Heart left ventricle (tissue), 16 donors: Measurements from ENCODE around the gene SLC5A6. TPM values are rescaled to one million over a fixed set of nuclear protein-coding genes. Genes with fewer than 3 reads are reported as not detected.
A peak's percentile ranks its signal among the peaks of the same experiment; 100 is the strongest.

Experiments
- ATAC-seq, 4 donors: fragments of 200-7000 bp; cut with Tn5 transposase; one replicate each; pipeline ENCODE4 v1.9.1; 2020 to 2022; ENCODE audit warnings: moderate library complexity in 4 of 4, mild to moderate bottlenecking in 3 of 4, moderate number of reproducible peaks in 1 of 4
- DNase-seq, 5 donors: peaks; one replicate each; pipeline ENCODE4 v3.0.0-alpha.2; 2020
- H3K27ac ChIP-seq, 12 donors: fragments of 200-600 bp; sonication (generic) in 4 of 12; one replicate each; pipeline versions ENCODE4 v1.5.0 to v1.8.0; 2016 to 2022; ENCODE audit warnings: mild to moderate bottlenecking in 2 of 12
- H3K27me3 ChIP-seq, 9 donors: fragments of 200-600 bp; sonication (generic) in 2 of 9; one replicate each; pipeline versions ENCODE4 v1.5.1 to v1.8.0; 2016 to 2022; ENCODE audit warnings: mild to moderate bottlenecking in 3 of 9
- H3K36me3 ChIP-seq, 9 donors: fragments of 200-600 bp; sonication (generic) in 2 of 9; one replicate each; pipeline versions ENCODE4 v1.5.0 to v1.8.0; 2018 to 2022; ENCODE audit warnings: mild to moderate bottlenecking in 2 of 9
- H3K4me1 ChIP-seq, 12 donors: fragments of 200-600 bp; sonication (generic) in 4 of 12; one replicate each; pipeline versions ENCODE4 v1.5.0 to v1.8.0; 2016 to 2022; ENCODE audit warnings: mild to moderate bottlenecking in 3 of 12
- H3K4me3 ChIP-seq, 12 donors: fragments of 200-600 bp; sonication (generic) in 4 of 12; one replicate each; pipeline versions ENCODE4 v1.5.0 to v1.8.0; 2017 to 2022; ENCODE audit warnings: mild to moderate bottlenecking in 9 of 12, moderate library complexity in 4 of 12
- H3K9me3 ChIP-seq, 12 donors: fragments of 200-600 bp; sonication (generic) in 4 of 12; one replicate each; pipeline versions ENCODE4 v1.5.0 to v1.8.0; 2016 to 2022; ENCODE audit warnings: mild to moderate bottlenecking in 1 of 12
- CTCF ChIP-seq, 12 donors: fragments of 200-600 bp; sonication (generic) in 4 of 12; IDR thresholded peaks; one replicate each; pipeline versions ENCODE4 v1.5.0 to v1.8.0; 2018 to 2022; ENCODE audit warnings: antibody characterized with exemption in 12 of 12, mild to moderate bottlenecking in 5 of 12
- POLR2A ChIP-seq, 2 donors: fragments of 450-650 bp; IDR thresholded peaks; one replicate each; pipeline ENCODE4 v1.6.1; 2017; ENCODE audit warnings: antibody characterized with exemption in 2 of 2, mild to moderate bottlenecking in 2 of 2, moderate library complexity in 2 of 2
- WGBS, 4 donors: extraction: QIAGEN DNeasy Blood & Tissue Kit in 2 of 4; methylation state at CpG; one replicate each; pipeline versions ENCODE4 v1.1.5 to v1.1.7; 2013 to 2018; 5-methylcytosine and 5-hydroxymethylcytosine counted together
- intact Hi-C, 10 donors: fragments of 100-400 bp; cut with DNase I; formaldehyde crosslinking; loops; one replicate each; pipeline versions ENCODE4 v1.11.1 to v1.14.2; 2022
- polyA plus RNA-seq, 2 donors: library from polyadenylated mRNA; stranded (reverse); fragments of 200-250 nt; gene quantifications; one replicate each; pipeline ENCODE4 v1.2.3, GENCODE V29; 2013
- total RNA-seq, 9 donors: library from RNA; depleted of rRNA in 2 of 9; stranded (reverse); fragments of >200 nt in 2 of 9; fragmentation: NEBNext Ultra II Directional in 3 of 9; extraction: Animal tissue kit (Norgen Biotek cat#: 25700) in 3 of 9; gene quantifications; one replicate each; pipeline versions ENCODE4 v1.1.0 to v1.2.4, GENCODE V29; 2016 to 2023
- donor health status: ischemic (EF 13 %, LVEDD 7.1; RV severe dilation, severe dysfunction).
- donor health status: healthy with polysubstance abuse.
- donor health status: DM: no; HTN: yes; CAD: no.
- donor health status: DM: no; HTN: no; CAD: no.
- donor health status: ischemic (EF 25% LVEDD 6.9; RV normal size, moderate dysfunction).
- donor health status: ischemic (EF 25% LVEDD 5.7; RV mildly dilated, moderate dysfunction).
- donor health status: healthy.
- donor health status: DM: yes; HTN: yes; CAD: no.
- donor health status: ischemic (EF 35%, LVEDD 5.7; RV mildly dilated, moderate dysfunction).
- donor health status: nonischemic (EF 11% LVEDD 7.7; RV severe dilation, severe dysfunction).
- donor health status: DM: yes; HTN: yes; CAD: no.
- donor health status: PGD.
- donor health status: ischemic (EF 29% LVEDD 5.4; RV normal size, mild dysfunction).
- donor health status: nonischemic (EF 23%, LVEDD 6.1; RV moderate dilation, normal function).

The SLC5A6 gene
- total and polyA plus RNA-seq, 11 donors, result 6.3 to 37.7 (median 10.3) TPM

GRCh38 chr2:27221166-27221565 is 9.1 kb upstream of the SLC5A6 start:
- intact Hi-C loops, result no loop called here
- WGBS, 4 donors, result 78 to 93% (median 86%) methylated on average over 3 of the region's 3 CpGs
- H3K36me3 ChIP-seq, result peaks cover 0 to 72% (median 61%) of the 10 kb centered on the region in 9 donors
- no peak overlapping the region for H3K27ac ChIP-seq
- ATAC-seq (no peak), DNase-seq (no peak)
- H3K27me3 ChIP-seq, result no peaks in the 10 kb centered on the region
- no peak overlapping the region for H3K4me3 ChIP-seq
- no peak for TF ChIP-seq POLR2A (IDR thresholded peaks at IDR 0.05)
- TF ChIP-seq CTCF (IDR thresholded peaks at IDR 0.05), result no peak
- peaks cover 0 to 18% (median 14%) of the 10 kb centered on the region in 12 donors for H3K4me1 ChIP-seq
- H3K9me3 ChIP-seq, result no peaks in the 10 kb centered on the region

GRCh38 chr2:27220091-27220490 is 8.0 kb upstream of the SLC5A6 start:
- no peaks in the 10 kb centered on the region for H3K27me3 ChIP-seq
- no peak for TF ChIP-seq POLR2A (IDR thresholded peaks at IDR 0.05)
- TF ChIP-seq CTCF (IDR thresholded peaks at IDR 0.05), result no peak
- H3K9me3 ChIP-seq, result no peaks in the 10 kb centered on the region
- 94 to 98% (median 97%) methylated on average over 7 of the region's 7 CpGs for WGBS, 4 donors
- peaks cover 0 to 71% (median 61%) of the 10 kb centered on the region in 9 donors for H3K36me3 ChIP-seq
- peaks cover 0 to 18% (median 14%) of the 10 kb centered on the region in 12 donors for H3K4me1 ChIP-seq
- H3K4me3 ChIP-seq, result no peak overlapping the region
- no peak for ATAC-seq
- intact Hi-C loops, result no loop called here
- peak in 1 of 5 donors; percentile 2 for DNase-seq
- H3K27ac ChIP-seq, result no peak overlapping the region

- 88 to 94% (median 89%) methylated on average over 2 of the region's 2 CpGs for WGBS, 4 donors
- Histone ChIP-seq H3K4me3 (no peak overlapping the region), H3K4me1 (peaks cover 0 to 18% (median 14%) of the 10 kb centered on the region in 12 donors), H3K27ac (no peak overlapping the region), H3K9me3 (no peaks in the 10 kb centered on the region), H3K27me3 (no peaks in the 10 kb centered on the region), H3K36me3 (peaks cover 0 to 64% (median 59%) of the 10 kb centered on the region in 9 donors)
- TF ChIP-seq POLR2A (IDR thresholded peaks at IDR 0.05) (no peak), CTCF (IDR thresholded peaks at IDR 0.05) (no peak)
- intact Hi-C loops, result no loop called here
- no peak for DNase-seq
- ATAC-seq, result no peak
Measured at GRCh38 chr2:27219091-27219490, 7.0 kb upstream of the SLC5A6 start.

- WGBS, 4 donors, result 89 to 95% (median 93%) methylated on average over 4 of the region's 4 CpGs
- Histone ChIP-seq H3K9me3 (no peaks in the 10 kb centered on the region), H3K4me1 (peaks cover 0 to 22% (median 15%) of the 10 kb centered on the region in 12 donors), H3K27me3 (no peaks in the 10 kb centered on the region), H3K36me3 (peaks cover 0 to 64% (median 59%) of the 10 kb centered on the region in 9 donors), H3K4me3 (peak overlapping the region in 1 of 12 donors; percentile 74), H3K27ac (no peak overlapping the region)
- TF ChIP-seq CTCF (IDR thresholded peaks at IDR 0.05), result no peak
- no peak for TF ChIP-seq POLR2A (IDR thresholded peaks at IDR 0.05)
- no peak for ATAC-seq
- DNase-seq, result no peak
- intact Hi-C loops, result no loop called here
Measured at GRCh38 chr2:27218614-27219013, 6.5 kb upstream of the SLC5A6 start.
